Endothelial cell of umbilical vein (primary cell): ENCODE data around the gene NBL1. TPM values are rescaled to one million over a fixed set of nuclear protein-coding genes. Genes with fewer than 3 reads are reported as not detected.
"Not testable (repeated sequence)": the region's sequence is repeated elsewhere in the genome, so short reads cannot be mapped to it uniquely, and the experiment has no call there.

Experiments
- BruUV-seq: library from RNA; stranded (reverse); fragments of 400-500 nt; replicated peaks from 2 replicates; lab custom pipeline; 2021; lab: Mats Ljungman, UMichigan
- CTCF ChIA-PET: fragments of 300-600, 350-600 bp; sonication (Branson Sonifier 250); formaldehyde crosslinking; loops from one replicate; lab custom pipeline; 2021; ENCODE audit warnings: antibody characterized with exemption, inconsistent platforms; lab: Charles Lee
- POLR2A ChIA-PET: fragments of 300-600, 350-600 bp; sonication (Branson Sonifier 250); formaldehyde crosslinking; loops from one replicate; lab custom pipeline; 2021; ENCODE audit warnings: antibody characterized with exemption, inconsistent platforms; lab: Charles Lee
- DNase-seq: peaks from one replicate; pipeline ENCODE4 v3.0.0-alpha.2; 2011; ENCODE audit warnings: low read depth, low spot score
- FAIRE-seq: peaks from 2 replicates; lab custom pipeline; 2011; peaks lifted over from hg19 to GRCh38; lab: Jason Lieb, UNC
- H2AFZ ChIP-seq: 2 replicates; pipeline ENCODE4 v1.6.0; 2012; ENCODE audit warnings: low read depth, low read length, control low read depth, inconsistent platforms
- H3K27ac ChIP-seq: 2 replicates; pipeline ENCODE4 v1.5.1; 2011; ENCODE audit warnings: low read depth, mild to moderate bottlenecking, control low read depth, low read length, moderate library complexity; ENCODE audit not compliant: insufficient read depth
- H3K27me3 ChIP-seq, 2 experiments: 2 replicates each; pipeline versions ENCODE4 v1.6.0 to v1.6.1; 2011; ENCODE audit warnings: low read length in 2 of 2, mixed read lengths in 1 of 2; ENCODE audit not compliant: control insufficient read depth in 2 of 2, insufficient read depth in 2 of 2
- H3K36me3 ChIP-seq, 2 experiments: 2 replicates in 1 of 2; 3 replicates in 1 of 2; pipeline ENCODE4 v1.5.1; 2011; ENCODE audit warnings: low read length in 2 of 2, mild to moderate bottlenecking in 1 of 2, moderate library complexity in 1 of 2; ENCODE audit not compliant: control insufficient read depth in 2 of 2, insufficient read depth in 2 of 2; ENCODE audit errors: extremely low read depth in 1 of 2
- H3K4me1 ChIP-seq: 3 replicates; pipeline ENCODE4 v1.5.1; 2011; ENCODE audit warnings: mild to moderate bottlenecking, low read length; ENCODE audit not compliant: control insufficient read depth, insufficient read depth; ENCODE audit errors: extremely low read depth
- H3K4me2 ChIP-seq: 2 replicates; pipeline ENCODE4 v1.6.1; 2011; ENCODE audit warnings: low read length, control low read depth, mixed read lengths; ENCODE audit not compliant: insufficient read depth
- H3K4me3 ChIP-seq, 3 experiments: fragments of 200-600 bp in 1 of 3; sonication (generic), shearing (Covaris generic) in 1 of 3; replicated peaks in 1 of 3; 2 replicates each; pipeline ENCODE4 v1.5.1; 2011 to 2016; ENCODE audit warnings: control low read depth in 3 of 3, low read length in 3 of 3, mild to moderate bottlenecking in 2 of 3, inconsistent platforms in 1 of 3, low read depth in 1 of 3, moderate library complexity in 1 of 3; ENCODE audit not compliant: insufficient read depth in 1 of 3
- H3K79me2 ChIP-seq: 2 replicates; pipeline ENCODE4 v1.6.0; 2012; ENCODE audit warnings: low read length, inconsistent platforms; ENCODE audit not compliant: control insufficient read depth, insufficient read depth
- H3K9ac ChIP-seq: replicated peaks from 2 replicates; pipeline ENCODE3; 2011; ENCODE audit warnings: low read length, control low read depth; ENCODE audit not compliant: insufficient read depth; ENCODE audit errors: extremely low read depth
- H3K9me1 ChIP-seq: replicated peaks from 3 replicates; pipeline ENCODE4 v1.6.0; 2011; ENCODE audit warnings: mild to moderate bottlenecking, low read length; ENCODE audit not compliant: control insufficient read depth, insufficient read depth; ENCODE audit errors: extremely low read depth
- H3K9me3 ChIP-seq: replicated peaks from 2 replicates; pipeline ENCODE4 v1.5.1; 2012; ENCODE audit warnings: low read length, inconsistent platforms; ENCODE audit not compliant: control insufficient read depth, insufficient read depth
- H4K20me1 ChIP-seq: replicated peaks from 2 replicates; pipeline ENCODE3; 2011; ENCODE audit warnings: mild to moderate bottlenecking, low read length; ENCODE audit not compliant: control insufficient read depth, insufficient read depth; ENCODE audit errors: extremely low read depth
- EZH2 ChIP-seq: IDR thresholded peaks from 2 replicates; pipeline ENCODE4 v1.6.1; 2012; ENCODE audit warnings: borderline replicate concordance, low read depth, mild to moderate bottlenecking, moderate library complexity, low read length, inconsistent platforms; ENCODE audit not compliant: severe bottlenecking
- POLR2A ChIP-seq: IDR thresholded peaks from 2 replicates; pipeline ENCODE4 v1.6.1; 2012; ENCODE audit warnings: low read depth, mild to moderate bottlenecking, control low read depth, low read length
- dilution Hi-C: fragments of 300-500 bp; cut with MboI; formaldehyde crosslinking; loops from one replicate; pipeline ENCODE4 v1.15.0; 2019; ENCODE audit warnings: low sequenced_read_pairs; ENCODE audit not compliant: extremely low pct_ligation_motif_present
- intact Hi-C: fragments of 100-400 bp; cut with micrococcal nuclease; formaldehyde crosslinking; loops from one replicate; pipeline ENCODE4 v1.10.0; 2022
- polyA plus RNA-seq, 4 experiments: library from polyadenylated mRNA; depleted of rRNA in 3 of 4; stranded (reverse) in 3 of 4; unstranded in 1 of 4; fragments of >200 nt; gene quantifications; 2 replicates each; pipeline versions ENCODE4 v1.2.1 to v1.2.3, GENCODE V29; 2011 to 2012; ENCODE audit warnings: missing spikeins in 1 of 4
- total RNA-seq: library from RNA; stranded (reverse); gene quantifications from 2 replicates; pipeline ENCODE4 v1.2.3, GENCODE V29; 2021

Gene NBL1
- total and polyA plus RNA-seq, 2 donors (not counting 3 experiments of a cell fraction or from before 2014, with no cell fraction given), result 36.2 to 40.5 TPM

DNA sequence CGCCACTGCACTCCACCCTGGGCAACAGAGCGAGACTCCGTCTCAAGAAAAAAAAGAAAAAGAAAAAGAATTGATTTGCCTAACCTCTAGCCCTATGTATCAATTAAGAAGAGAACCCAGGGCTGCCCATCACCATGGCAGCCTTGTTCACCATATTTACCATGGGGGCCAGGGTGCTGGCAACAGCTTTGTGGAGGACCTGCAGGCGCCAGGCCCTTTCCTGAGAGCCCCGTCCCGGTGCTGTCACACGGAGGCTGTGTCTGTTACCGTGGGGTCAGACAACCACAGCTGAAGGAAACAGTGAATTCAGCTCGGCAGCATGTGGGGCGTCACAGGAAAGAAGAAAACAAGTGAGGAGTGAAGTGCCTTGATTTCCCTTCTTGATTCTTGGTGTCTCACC, 6.5 kb upstream of the NBL1 start:
- BruUV-seq, result no TSS peak
- no peaks in the 10 kb centered on the region for H3K36me3 ChIP-seq
- H4K20me1 ChIP-seq, result no peaks in the 10 kb centered on the region
- no peaks in the 10 kb centered on the region for H3K9me3 ChIP-seq
- TF ChIP-seq POLR2A, result no peak
- no peak for TF ChIP-seq EZH2
- no peaks in the 10 kb centered on the region for H3K79me2 ChIP-seq
- no peak overlapping the region for H3K9ac ChIP-seq
- H3K4me1 ChIP-seq, result no peaks in the 10 kb centered on the region
- FAIRE-seq (no peak), DNase-seq (no peak)
- H3K4me2 ChIP-seq, result no peak overlapping the region
- POLR2A ChIA-PET, result no interaction called here
- dilution Hi-C loops, result loop anchor here (25.0 kb wide), 1 partner anchor 225 kb away; no protein-coding TSS in a partner anchor
- CTCF ChIA-PET, result interaction anchor here (1.5 to 1.6 kb wide), 2 partner anchors 16 to 246 kb away, joined by 3 to 4 read pairs; no protein-coding TSS in a partner anchor
- H3K9me1 ChIP-seq, result no peaks in the 10 kb centered on the region
- intact Hi-C loops, result no loop called here
- no peaks in the 10 kb centered on the region for H3K27me3 ChIP-seq
- no peak overlapping the region for H2AFZ ChIP-seq
- no peak overlapping the region for H3K4me3 ChIP-seq
- H3K27ac ChIP-seq, result no peak overlapping the region

DNA sequence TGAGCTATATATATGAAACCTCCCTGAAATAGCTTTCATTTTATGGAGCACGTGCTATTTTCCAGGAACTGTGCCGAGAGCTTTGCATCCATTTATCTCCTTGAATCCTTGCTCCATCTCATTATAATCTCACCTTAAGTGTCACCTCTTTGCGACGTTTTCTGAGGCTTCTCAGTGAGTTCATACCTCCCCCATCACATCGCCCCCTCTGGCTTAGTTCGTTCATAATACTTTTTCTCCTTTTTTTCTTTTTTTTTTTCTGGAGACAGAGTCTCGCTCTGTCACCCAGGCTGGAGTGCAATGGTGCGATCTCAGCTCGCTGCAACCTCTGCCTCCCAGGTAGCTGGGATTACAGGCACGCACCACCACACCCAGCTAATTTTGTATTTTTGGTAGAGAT, 4.9 kb upstream of the NBL1 start:
- dilution Hi-C loops, result loop anchor here (25.0 kb wide), 1 partner anchor 227 kb away; no protein-coding TSS in a partner anchor
- H3K4me2 ChIP-seq, BruUV-seq, H3K27me3 ChIP-seq, H3K9ac ChIP-seq, H2AFZ ChIP-seq, H3K27ac ChIP-seq, H3K36me3 ChIP-seq, DNase-seq, H3K9me1 ChIP-seq, FAIRE-seq, intact Hi-C loops, H3K9me3 ChIP-seq, H3K4me1 ChIP-seq, H4K20me1 ChIP-seq, H3K79me2 ChIP-seq, H3K4me3 ChIP-seq: not testable (repeated sequence)
- ChIA-PET CTCF (interaction anchor here (0.7 to 1.5 kb wide), 3 partner anchors 9 to 15 kb away, joined by 3 to 4 read pairs (median 3); no protein-coding TSS in a partner anchor), POLR2A (interaction anchor here (0.7 kb wide), 1 partner anchor 31 kb away, joined by 3 read pairs; no protein-coding TSS in a partner anchor)
